Loucy (cell line): Measurements from ENCODE around the gene MCM3AP.

ENCODE experiments used
- CTCF ChIP-seq: fragments of 200-600 bp; sonication (generic); conservative IDR thresholded peaks from 2 replicates; pipeline ENCODE4 v1.5.1; 2014; ENCODE audit warnings: mild to moderate bottlenecking, antibody characterized with exemption, low read length
- EZH2phosphoT487 ChIP-seq: fragments of 200-600 bp; IDR thresholded peaks from 2 replicates; pipeline ENCODE4 v1.6.1; 2018; ENCODE audit warnings: antibody characterized with exemption, mild to moderate bottlenecking, moderate library complexity, borderline replicate concordance

DNA sequence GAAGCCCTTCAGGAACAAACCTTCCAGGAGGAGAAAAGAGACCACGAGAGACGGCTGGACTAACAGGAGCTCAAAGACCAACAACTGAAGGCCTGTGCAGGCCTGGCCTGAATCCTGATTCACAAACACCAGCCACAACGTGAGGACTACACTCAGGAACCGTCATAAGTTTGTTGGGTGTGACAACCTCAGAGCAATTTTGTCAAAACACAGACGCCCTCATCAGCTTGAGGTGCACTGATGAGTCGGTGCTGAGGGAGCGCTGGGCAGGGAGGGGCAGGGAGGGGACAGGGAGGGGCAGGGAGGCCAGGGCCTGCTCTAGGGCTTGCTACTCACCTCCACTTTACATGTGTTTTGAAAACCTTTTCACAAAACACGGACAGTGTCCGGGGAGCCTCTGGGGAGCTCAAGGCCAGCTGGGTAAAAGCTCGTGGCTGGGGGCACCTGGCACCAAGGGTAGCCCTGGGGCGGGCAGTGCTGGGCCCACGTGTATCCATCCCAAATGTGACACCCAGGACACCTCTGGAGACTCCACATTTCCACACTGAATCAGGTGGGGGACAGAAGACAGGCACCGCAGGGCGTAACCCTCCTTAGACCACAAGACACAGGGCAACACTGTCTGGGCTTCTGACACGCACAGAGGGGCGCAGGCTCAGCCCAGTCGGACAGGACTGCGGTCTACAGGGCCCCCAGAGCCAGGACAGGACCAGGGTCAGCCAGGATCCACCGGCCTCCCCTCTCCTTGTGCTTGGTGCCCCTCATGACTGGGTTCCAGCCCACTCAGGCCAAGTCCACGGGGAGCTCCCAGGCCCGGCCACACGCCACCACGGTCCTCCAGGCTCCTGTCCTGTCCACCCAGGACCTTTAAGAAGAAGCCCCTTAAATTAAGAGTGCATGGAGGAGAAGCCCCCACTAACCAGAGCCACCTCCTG is 73.4 kb downstream of the MCM3AP start:
- TF ChIP-seq CTCF (no peak), EZH2phosphoT487 (no peak)
